ENCODE data around the gene PLEKHB1. TPM values are rescaled to one million over a fixed set of nuclear protein-coding genes. Genes with fewer than 3 reads are reported as not detected.

The PLEKHB1 gene
- total and polyA plus RNA-seq, 10 of the 15 experiments (the other 5 are each of a cell fraction or from before 2014, with no cell fraction given) = 0.58 to 2.6 (median 1.5) TPM; not detected in 1

GRCh38 chr11:73651252-73651651, 4.9 kb downstream of the PLEKHB1 start:
- H2AFZ ChIP-seq (ENCODE audit: control insufficient read depth, low read depth, low read length) = no peak overlapping the region
- H3K9me3 ChIP-seq (replicated peaks; ENCODE audit: control insufficient read depth, insufficient read depth, low read length) = no peaks in the 10 kb centered on the region
- in situ Hi-C loops (cut with MboI) (no loop called here), intact Hi-C loops (cut with micrococcal nuclease; ENCODE audit: unreplicated experiment) (no loop called here)
- no peak overlapping the region for H3K4me2 ChIP-seq (ENCODE audit: control insufficient read depth, insufficient read depth)
- CTCF ChIA-PET = interaction anchor here (0.6 to 1.5 kb wide), 3 partner anchors 10 to 170 kb away, joined by 3 to 5 read pairs (median 3); no protein-coding TSS in a partner anchor
- SMC1A ChIA-PET (ENCODE audit: uncharacterized antibody, unreplicated experiment) = no interaction called here
- H3K36me3 ChIP-seq (ENCODE audit: control insufficient read depth in 2 of 2, insufficient read depth in 2 of 2, low read length in 1 of 2) = no peaks in the 10 kb centered on the region
- no peak overlapping the region for H3K4me3 ChIP-seq
- no peaks in the 10 kb centered on the region for H3K79me2 ChIP-seq (ENCODE audit: control insufficient read depth, insufficient read depth, low read length)
- FAIRE-seq = no peak
- BruUV-seq (replicated peaks) = no TSS peak
- H4K20me1 ChIP-seq (ENCODE audit: control insufficient read depth, insufficient read depth) = no peaks in the 10 kb centered on the region
- 45% methylated on average over 5 of the region's 5 CpGs for WGBS (ENCODE audit: insufficient coverage, insufficient replicate concordance, low lambda C conversion rate, missing lambda C conversion rate)
- DNase-seq (ENCODE audit: low read depth, low spot score) = no peak
- POLR2A ChIA-PET = no interaction called here
- H3K4me1 ChIP-seq (ENCODE audit: control insufficient read depth, insufficient read depth, low read length) = no peaks in the 10 kb centered on the region
- H3K27ac ChIP-seq (ENCODE audit: control insufficient read depth, insufficient read depth) = no peak overlapping the region
- no peak for ATAC-seq
- H3K9ac ChIP-seq (ENCODE audit: control insufficient read depth, insufficient read depth, low read length) = no peak overlapping the region
- RAD21 ChIA-PET (ENCODE audit: unreplicated experiment) = no interaction called here
- TF ChIP-seq MLLT1 (IDR thresholded peaks at IDR 0.05) = no peak
- no peak for TF ChIP-seq LARP7 (IDR thresholded peaks at IDR 0.05)
- TF ChIP-seq BCLAF1 (IDR thresholded peaks at IDR 0.05) = no peak
- no peak for TF ChIP-seq BHLHE40 (IDR thresholded peaks at IDR 0.05; ENCODE audit: borderline replicate concordance in 1 of 2, low read depth in 2 of 2, low read length in 1 of 2)
- no peak for TF ChIP-seq BACH1 (IDR thresholded peaks at IDR 0.05; ENCODE audit: borderline replicate concordance)
- TF ChIP-seq MXI1 (IDR thresholded peaks at IDR 0.05; ENCODE audit: low read depth, low read length) = no peak
- TF ChIP-seq ASH2L (IDR thresholded peaks at IDR 0.05; ENCODE audit: borderline replicate concordance, low read depth) = no peak
- no peak for TF ChIP-seq CBX3 (IDR thresholded peaks at IDR 0.05; ENCODE audit: borderline replicate concordance, low read depth)
- no peak for TF ChIP-seq IRF5 (IDR thresholded peaks at IDR 0.05; ENCODE audit: borderline replicate concordance)
- no peak for TF ChIP-seq RCOR1 (conservative IDR thresholded peaks at IDR 0.05; ENCODE audit: low read depth, low read length)
- TF ChIP-seq USF2 (IDR thresholded peaks at IDR 0.05; ENCODE audit: borderline replicate concordance, low read depth, low read length) = no peak
- no peak for TF ChIP-seq ZNF207 (IDR thresholded peaks at IDR 0.05; ENCODE audit: borderline replicate concordance)
- TF ChIP-seq CHD2 (IDR thresholded peaks at IDR 0.05; ENCODE audit: borderline replicate concordance, low read depth, low read length) = no peak
- no peak for TF ChIP-seq DPF2 (IDR thresholded peaks at IDR 0.05)
- no peak for TF ChIP-seq JUND (IDR thresholded peaks at IDR 0.05; ENCODE audit: low read depth, low read length)
- no peak for TF ChIP-seq YBX1 (IDR thresholded peaks at IDR 0.05)
- TF ChIP-seq RBBP5 (conservative IDR thresholded peaks at IDR 0.05) = no peak
- no peak for TF ChIP-seq NR2C1 (IDR thresholded peaks at IDR 0.05)
- no peaks in the 10 kb centered on the region for H3K27me3 ChIP-seq (replicated peaks in 1 of 2; ENCODE audit: control insufficient read depth in 2 of 2, insufficient read depth in 2 of 2, low read length in 1 of 2)
